Body of pancreas (tissue), 4 donors: ENCODE results near the gene FOXO1. TPM values are rescaled to one million over a fixed set of nuclear protein-coding genes. Genes with fewer than 3 reads are reported as not detected.
A peak's percentile ranks its signal among the peaks of the same experiment; 100 is the strongest.

Source experiments
- ATAC-seq: fragments of 150-250 bp; one replicate; pipeline ENCODE4 v1.9.1; 2016
- DNase-seq, 4 donors: peaks; one replicate each; pipeline ENCODE4 v3.0.0-alpha.2; 2019
- H3K27ac ChIP-seq, 4 donors: fragments of 200-600 bp; sonication (generic); 1 replicate in 3 of 4; 2 replicates in 1 of 4; pipeline versions ENCODE4 v1.5.1 to v1.6.1; 2016 to 2019; ENCODE audit warnings: mild to moderate bottlenecking in 1 of 4, mixed read lengths in 1 of 4, moderate library complexity in 1 of 4
- H3K27me3 ChIP-seq, 2 donors: fragments of 200-600 bp; sonication (generic); one replicate each; pipeline ENCODE4 v1.6.0; 2016; ENCODE audit warnings: mild to moderate bottlenecking in 1 of 2
- H3K36me3 ChIP-seq, 2 donors: fragments of 200-600 bp; sonication (generic); replicated peaks in 1 of 2; 2 replicates each; pipeline ENCODE4 v1.5.1; 2016; ENCODE audit warnings: low read depth in 2 of 2; ENCODE audit not compliant: insufficient read depth in 1 of 2
- H3K4me1 ChIP-seq: fragments of 200-600 bp; sonication (generic); one replicate; pipeline ENCODE4 v1.6.0; 2016
- H3K4me3 ChIP-seq, 2 donors: fragments of 200-600 bp; sonication (generic); 1 replicate in 1 of 2; 2 replicates in 1 of 2; pipeline ENCODE4 v1.5.1; 2016 to 2019
- H3K9me3 ChIP-seq, 3 donors: fragments of 200-600 bp; sonication (generic); 1 replicate in 2 of 3; 2 replicates in 1 of 3; pipeline ENCODE4 v1.5.1; 2016
- CTCF ChIP-seq, 7 experiments: fragments of 450-650 bp in 4 of 7; fragments of 200-600 bp in 3 of 7; sonication (generic) in 3 of 7; IDR thresholded peaks; one replicate each; pipeline ENCODE4 v1.5.1; 2016 to 2019; ENCODE audit warnings: antibody characterized with exemption in 7 of 7
- POLR2A ChIP-seq, 3 donors: fragments of 450-650 bp; IDR thresholded peaks; one replicate each; pipeline ENCODE4 v1.6.1; 2016; ENCODE audit warnings: antibody characterized with exemption in 3 of 3, mild to moderate bottlenecking in 2 of 3
- WGBS, 2 donors: methylation state at CpG; one replicate each; pipeline ENCODE4 v1.1.5; 2017; 5-methylcytosine and 5-hydroxymethylcytosine counted together
- intact Hi-C: fragments of 100-400 bp; cut with DNase I; formaldehyde crosslinking; loops from one replicate; pipeline ENCODE4 v1.15.1; 2023
- total RNA-seq, 2 donors: library from RNA; depleted of rRNA; stranded (reverse); fragments of >200 nt; gene quantifications; one replicate each; pipeline ENCODE4 v1.1.0, GENCODE V29; 2016

The FOXO1 gene
- total RNA-seq, 2 donors from 2014 or later, result 24.1 to 51.1 TPM

GRCh38 chr13:40537146-40537895 lies 129.1 kb downstream of the FOXO1 start:
- Histone ChIP-seq H3K4me3 (no peak overlapping the region), H3K9me3 (no peaks in the 10 kb centered on the region), H3K27me3 (no peaks in the 10 kb centered on the region), H3K4me1 (peaks cover 34% of the 10 kb centered on the region), H3K27ac (peak overlapping the region; percentile 75 to 90 (median 85)), H3K36me3 (no peaks in the 10 kb centered on the region)
- TF ChIP-seq CTCF (IDR thresholded peaks at IDR 0.05), result no peak
- no peak for TF ChIP-seq POLR2A (IDR thresholded peaks at IDR 0.05)
- 67 to 70% methylated on average over 13 of the region's 13 CpGs for WGBS, 2 donors
- intact Hi-C loops, result no loop called here
- no peak for DNase-seq
- peak; percentile 1 for ATAC-seq

- intact Hi-C loops, result no loop called here
- peak; percentile 88 to 96 (median 93) for DNase-seq
- TF ChIP-seq CTCF (IDR thresholded peaks at IDR 0.05) (no peak), POLR2A (IDR thresholded peaks at IDR 0.05) (peak in 2 of 3 donors; percentile 4 to 20)
- H3K4me1 ChIP-seq, result peaks cover 34% of the 10 kb centered on the region
- H3K27me3 ChIP-seq, result no peaks in the 10 kb centered on the region
- no peaks in the 10 kb centered on the region for H3K9me3 ChIP-seq
- 14 to 17% methylated on average over 5 to 7 of the region's 9 CpGs for WGBS, 2 donors
- peak; percentile 93 for ATAC-seq
- peak overlapping the region; percentile 75 to 90 (median 85) for H3K27ac ChIP-seq
- no peak overlapping the region for H3K4me3 ChIP-seq
- no peaks in the 10 kb centered on the region for H3K36me3 ChIP-seq
These were observed 129.9 kb downstream of the FOXO1 start for GRCh38 chr13:40536443-40537113.

GRCh38 chr13:40535345-40535836 lies 131.1 kb downstream of the FOXO1 start:
- Histone ChIP-seq H3K36me3 (no peaks in the 10 kb centered on the region), H3K4me1 (peaks cover 38% of the 10 kb centered on the region), H3K27ac (peak overlapping the region; percentile 75 to 90 (median 82)), H3K27me3 (no peaks in the 10 kb centered on the region), H3K9me3 (no peaks in the 10 kb centered on the region), H3K4me3 (no peak overlapping the region)
- TF ChIP-seq POLR2A (IDR thresholded peaks at IDR 0.05), result peak in 1 of 3 donors; percentile 23
- TF ChIP-seq CTCF (IDR thresholded peaks at IDR 0.05), result no peak
- ATAC-seq, result no peak
- peak; percentile 49 to 59 (median 52) for DNase-seq
- intact Hi-C loops, result no loop called here
- WGBS, 2 donors, result 68 to 74% methylated on average over 15 to 27 of the region's 27 CpGs

GRCh38 chr13:40534456-40534855 lies 132.0 kb downstream of the FOXO1 start:
- ATAC-seq, result peak; percentile 74
- peak; percentile 67 to 89 (median 78) for DNase-seq
- Histone ChIP-seq H3K9me3 (no peaks in the 10 kb centered on the region), H3K4me3 (no peak overlapping the region), H3K36me3 (no peaks in the 10 kb centered on the region), H3K4me1 (peaks cover 38% of the 10 kb centered on the region), H3K27me3 (no peaks in the 10 kb centered on the region), H3K27ac (peak overlapping the region; percentile 37 to 90 (median 82))
- intact Hi-C loops, result no loop called here
- 24 to 30% methylated on average over 4 of the region's 4 CpGs for WGBS, 2 donors
- TF ChIP-seq POLR2A (IDR thresholded peaks at IDR 0.05), result no peak
- no peak for TF ChIP-seq CTCF (IDR thresholded peaks at IDR 0.05)
